Neural crest cell (in vitro differentiated cells): Measurements from ENCODE around the gene PTGIS. TPM values are rescaled to one million over a fixed set of nuclear protein-coding genes. Genes with fewer than 3 reads are reported as not detected.
A peak's percentile ranks its signal among the peaks of the same experiment; 100 is the strongest.

ENCODE experiments used
- DNase-seq: peaks from one replicate; pipeline ENCODE4 v3.0.0; 2021; ENCODE audit warnings: low read depth, mixed read lengths, low spot score
- H3K27ac Mint-ChIP-seq: one replicate; pipeline ENCODE4 v1.8.0; 2021; ENCODE audit warnings: mild to moderate bottlenecking, mixed read lengths; ENCODE audit not compliant: unreplicated experiment
- H3K27me3 Mint-ChIP-seq: 2 replicates; pipeline ENCODE4 v1.8.0; 2021; ENCODE audit warnings: low read depth, mild to moderate bottlenecking, mixed read lengths
- H3K36me3 Mint-ChIP-seq: 2 replicates; pipeline ENCODE4 v1.8.0; 2021; ENCODE audit warnings: low read depth, mild to moderate bottlenecking, mixed read lengths
- H3K4me1 Mint-ChIP-seq: 2 replicates; pipeline ENCODE4 v1.8.0; 2021; ENCODE audit warnings: mixed read lengths
- H3K4me3 Mint-ChIP-seq: one replicate; pipeline ENCODE4 v1.8.0; 2021; ENCODE audit warnings: mild to moderate bottlenecking, mixed read lengths
- H3K9me3 Mint-ChIP-seq: 2 replicates; pipeline ENCODE4 v1.8.0; 2021; ENCODE audit warnings: mixed read lengths
- total RNA-seq: library from RNA; stranded (reverse); gene quantifications from 2 replicates; pipeline ENCODE4 v1.2.1, GENCODE V29; 2021
- TF ChIP-seq, protein P1 (sequence below): fragments of 200-600 bp; sonication (generic); conservative IDR thresholded peaks from 2 replicates; pipeline ENCODE4 v1.5.0; 2021; ENCODE audit warnings: antibody characterized with exemption, mild to moderate bottlenecking

The PTGIS gene
- total RNA-seq, 1 donor from 2014 or later, result 7.1 TPM

DNA sequence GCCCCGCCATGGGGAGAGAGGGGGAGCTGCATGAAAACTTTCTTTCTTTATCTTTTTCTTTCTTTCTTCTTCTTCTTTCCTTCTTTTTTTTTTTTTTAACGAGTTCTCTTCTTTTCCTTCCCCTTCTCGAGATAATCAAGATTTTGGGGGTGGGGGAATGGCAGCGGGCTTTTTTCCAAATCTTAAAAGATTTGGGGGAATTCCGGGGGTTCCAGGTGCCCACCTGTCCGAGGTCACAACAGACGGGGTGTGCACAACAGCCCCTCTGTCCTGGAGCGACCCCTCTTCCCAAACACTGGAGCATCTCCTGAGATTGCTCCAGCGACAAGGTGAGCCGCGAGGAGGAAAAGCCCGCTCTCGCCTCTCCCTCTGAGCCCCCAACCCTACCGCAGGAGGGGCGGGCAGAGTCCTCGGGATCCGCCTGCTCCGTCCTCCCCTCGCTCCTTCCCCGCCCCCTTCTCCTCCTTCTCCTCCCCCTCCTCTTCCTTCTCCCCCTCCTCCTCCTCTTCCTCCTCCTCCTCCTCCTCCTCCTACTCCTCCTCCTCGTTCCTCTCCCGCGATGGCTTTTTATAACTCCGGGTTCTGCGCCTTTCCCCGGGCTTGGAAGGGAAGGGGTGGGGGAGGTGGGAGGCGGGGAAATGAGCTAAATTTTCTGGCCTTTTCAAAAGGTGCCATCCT lies 84.8 kb downstream of the PTGIS start:
- Mint-ChIP-seq H3K9me3 (no peaks in the 10 kb centered on the region), H3K4me3 (peak overlapping the region; percentile 82), H3K36me3 (no peaks in the 10 kb centered on the region), H3K27me3 (peaks cover 77% of the 10 kb centered on the region), H3K27ac (no peak overlapping the region), H3K4me1 (peaks cover 15% of the 10 kb centered on the region)
- TF ChIP-seq, protein P1, sequence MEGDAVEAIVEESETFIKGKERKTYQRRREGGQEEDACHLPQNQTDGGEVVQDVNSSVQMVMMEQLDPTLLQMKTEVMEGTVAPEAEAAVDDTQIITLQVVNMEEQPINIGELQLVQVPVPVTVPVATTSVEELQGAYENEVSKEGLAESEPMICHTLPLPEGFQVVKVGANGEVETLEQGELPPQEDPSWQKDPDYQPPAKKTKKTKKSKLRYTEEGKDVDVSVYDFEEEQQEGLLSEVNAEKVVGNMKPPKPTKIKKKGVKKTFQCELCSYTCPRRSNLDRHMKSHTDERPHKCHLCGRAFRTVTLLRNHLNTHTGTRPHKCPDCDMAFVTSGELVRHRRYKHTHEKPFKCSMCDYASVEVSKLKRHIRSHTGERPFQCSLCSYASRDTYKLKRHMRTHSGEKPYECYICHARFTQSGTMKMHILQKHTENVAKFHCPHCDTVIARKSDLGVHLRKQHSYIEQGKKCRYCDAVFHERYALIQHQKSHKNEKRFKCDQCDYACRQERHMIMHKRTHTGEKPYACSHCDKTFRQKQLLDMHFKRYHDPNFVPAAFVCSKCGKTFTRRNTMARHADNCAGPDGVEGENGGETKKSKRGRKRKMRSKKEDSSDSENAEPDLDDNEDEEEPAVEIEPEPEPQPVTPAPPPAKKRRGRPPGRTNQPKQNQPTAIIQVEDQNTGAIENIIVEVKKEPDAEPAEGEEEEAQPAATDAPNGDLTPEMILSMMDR, result peak; percentile 14
- DNase-seq, result no peak

DNA sequence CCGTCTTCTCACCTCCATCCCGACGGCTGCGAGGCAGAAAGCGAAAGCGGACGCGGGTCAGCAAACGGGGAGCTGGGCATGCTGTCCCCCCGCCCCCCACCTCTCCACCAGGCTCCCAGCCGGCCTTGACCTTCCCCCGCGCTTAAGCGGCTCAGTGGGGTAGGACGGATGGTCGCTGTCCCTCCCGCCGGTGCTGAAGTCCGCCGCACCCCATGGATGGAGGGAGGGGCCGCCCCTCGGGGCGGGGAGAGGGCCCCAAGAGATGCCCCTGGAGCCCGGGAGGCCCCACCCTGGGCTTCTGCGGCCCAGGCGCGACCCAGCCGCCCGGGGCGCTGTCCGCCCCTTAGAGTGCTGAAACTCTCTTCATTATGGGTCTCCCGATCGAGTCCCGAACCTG lies 85.3 kb downstream of the PTGIS start, which contains the start of gene KCNB1:
Gene KCNB1 (minus strand): TSS at position 48 of the 397 bp plus-strand sequence. CDS start 188 bp downstream, outside the sequence.
- no peak within 1 kb of the TSS for H3K27ac Mint-ChIP-seq
- no peaks in the 10 kb centered on the region for H3K36me3 Mint-ChIP-seq
- TF ChIP-seq, protein P1, result peak; percentile 36
- peaks cover 72% of the 10 kb centered on the region for H3K27me3 Mint-ChIP-seq
- no peaks in the 10 kb centered on the region for H3K9me3 Mint-ChIP-seq
- DNase-seq, result peak; percentile 68
- peak within 1 kb of the TSS; percentile 82 for H3K4me3 Mint-ChIP-seq
- H3K4me1 Mint-ChIP-seq, result peaks cover 15% of the 10 kb centered on the region

DNA sequence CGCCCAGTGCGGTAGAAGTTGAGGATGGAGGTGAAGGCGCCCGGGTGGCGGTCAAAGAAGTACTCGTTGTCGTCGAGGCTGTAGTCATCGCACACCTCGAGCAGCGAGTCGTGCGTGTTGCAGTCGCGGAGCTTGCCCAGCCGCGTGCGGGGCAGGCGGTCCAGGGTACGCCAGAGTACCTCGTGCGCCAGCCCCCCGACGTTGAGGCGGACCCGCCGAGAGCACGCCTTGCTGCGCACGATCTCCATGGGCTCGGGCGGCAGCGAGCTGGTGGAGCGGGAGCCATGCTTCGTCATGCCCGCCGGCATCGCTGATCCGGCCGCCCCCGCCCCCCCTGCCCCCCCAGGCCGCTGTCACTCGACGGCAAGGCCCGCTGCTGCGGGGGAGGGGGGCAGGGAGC lies 85.8 kb downstream of the PTGIS start:
- peaks cover 68% of the 10 kb centered on the region for H3K27me3 Mint-ChIP-seq
- H3K4me1 Mint-ChIP-seq, result peaks cover 15% of the 10 kb centered on the region
- no peak overlapping the region for H3K27ac Mint-ChIP-seq
- no peaks in the 10 kb centered on the region for H3K36me3 Mint-ChIP-seq
- H3K9me3 Mint-ChIP-seq, result no peaks in the 10 kb centered on the region
- TF ChIP-seq, protein P1, result no peak
- no peak overlapping the region for H3K4me3 Mint-ChIP-seq
- no peak for DNase-seq

DNA sequence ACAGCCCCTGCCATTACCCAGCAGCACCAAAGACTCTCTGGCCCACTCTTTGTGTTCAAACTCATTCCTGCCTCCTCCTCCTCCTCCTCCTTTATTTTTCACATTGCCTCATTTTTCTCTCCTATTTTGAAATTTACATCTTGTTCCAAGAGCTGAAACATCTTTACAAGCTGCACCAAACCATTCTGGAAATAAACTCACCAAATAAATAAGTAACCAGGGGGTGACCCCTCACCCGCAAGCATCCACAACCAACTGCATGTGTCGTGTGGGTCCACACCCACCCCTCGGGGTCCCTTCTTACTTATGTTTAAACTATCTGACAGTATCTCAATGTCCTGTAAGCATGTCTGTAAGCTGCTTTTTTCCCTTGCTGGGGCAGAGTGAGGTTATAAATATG lies 86.8 kb downstream of the PTGIS start:
- Mint-ChIP-seq H3K4me1 (peaks cover 15% of the 10 kb centered on the region), H3K27ac (no peak overlapping the region), H3K27me3 (peaks cover 57% of the 10 kb centered on the region), H3K4me3 (peak overlapping the region; percentile 34), H3K9me3 (no peaks in the 10 kb centered on the region), H3K36me3 (no peaks in the 10 kb centered on the region)
- DNase-seq, result no peak
- TF ChIP-seq, protein P1, result no peak

DNA sequence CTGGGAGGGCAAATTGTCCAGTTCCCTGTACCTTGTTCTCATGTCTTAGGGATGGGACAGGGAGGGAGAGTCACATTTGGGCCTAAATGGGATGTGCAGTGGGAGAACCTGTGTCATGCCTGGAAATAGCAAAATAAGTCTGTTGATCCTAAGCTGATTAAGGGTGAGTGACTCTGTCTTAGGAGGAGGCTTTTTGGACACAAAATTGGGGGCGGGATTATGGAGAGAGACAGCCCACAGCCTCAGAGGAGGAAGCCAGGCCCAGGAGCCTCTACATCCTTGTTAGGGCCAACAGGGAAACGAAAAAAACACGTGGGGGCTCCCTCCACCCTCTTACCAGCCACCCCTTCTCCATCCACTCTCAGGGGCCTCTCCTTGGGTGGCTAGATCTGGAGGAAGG lies 87.7 kb downstream of the PTGIS start:
- no peaks in the 10 kb centered on the region for H3K9me3 Mint-ChIP-seq
- TF ChIP-seq, protein P1, result no peak

More for the DNA sequence above, 87.7 kb downstream of the PTGIS start:
- no peak for DNase-seq
- Mint-ChIP-seq H3K27ac (no peak overlapping the region), H3K4me3 (no peak overlapping the region), H3K27me3 (peaks cover 49% of the 10 kb centered on the region), H3K36me3 (no peaks in the 10 kb centered on the region), H3K4me1 (peaks cover 15% of the 10 kb centered on the region)
